ENCODE results near the gene ASB16.
"Not testable (repeated sequence)": the region's sequence is repeated elsewhere in the genome, so short reads cannot be mapped to it uniquely, and the experiment has no call there.

Gene ASB16

GRCh38 chr17:44147812-44148211 is 22.7 kb upstream of the ASB16 start:
- no peak for DNase-seq

GRCh38 chr17:44149066-44149465 is 21.4 kb upstream of the ASB16 start:
- DNase-seq: not testable (repeated sequence)

- DNase-seq: no peak
Measured at GRCh38 chr17:44149750-44150329, 20.7 kb upstream of the ASB16 start.

- no peak for DNase-seq
Measured at GRCh38 chr17:44152875-44153274, 17.6 kb upstream of the ASB16 start.

- DNase-seq: no peak
Measured at GRCh38 chr17:44155488-44155887, 15.0 kb upstream of the ASB16 start.

GRCh38 chr17:44159519-44160210 is 10.8 kb upstream of the ASB16 start:
- DNase-seq: peak; percentile 20 to 23

- no peak for DNase-seq
Measured at GRCh38 chr17:44164476-44164875, 6.0 kb upstream of the ASB16 start.

GRCh38 chr17:44167181-44167861 is 3.2 kb upstream of the ASB16 start:
- no peak for DNase-seq

- no peak for DNase-seq
Measured at GRCh38 chr17:44170135-44170498, 387 bp upstream of the ASB16 start.

GRCh38 chr17:44171931-44172455 is 1.5 kb downstream of the ASB16 start:
- no peak for DNase-seq

GRCh38 chr17:44174427-44174826 is 3.9 kb downstream of the ASB16 start:
- DNase-seq: no peak

- DNase-seq: no peak
Measured at GRCh38 chr17:44176257-44176656, 5.8 kb downstream of the ASB16 start.

GRCh38 chr17:44176671-44177501 is 6.4 kb downstream of the ASB16 start:
- DNase-seq: no peak

- DNase-seq: no peak
Measured at GRCh38 chr17:44177640-44178039, 7.1 kb downstream of the ASB16 start.

GRCh38 chr17:44178133-44178532 is 7.6 kb downstream of the ASB16 start:
- DNase-seq: no peak

- DNase-seq: no peak
Measured at GRCh38 chr17:44183024-44183423, 12.5 kb downstream of the ASB16 start.

- no peak for DNase-seq
Measured at GRCh38 chr17:44184212-44184810, 13.8 kb downstream of the ASB16 start.

GRCh38 chr17:44186307-44187130 is 16.0 kb downstream of the ASB16 start, which contains the start of gene TMUB2:
Gene TMUB2, plus strand, starts transcription at chr17:44186972. Its CDS starts 737 bp downstream, at chr17:44187709.
- DNase-seq: peak; percentile 100

GRCh38 chr17:44187131-44187899 is 16.8 kb downstream of the ASB16 start:
- no peak for DNase-seq

GRCh38 chr17:44188576-44189403 is 18.3 kb downstream of the ASB16 start:
- no peak for DNase-seq

Measured in activated CD4-positive, alpha-beta T cell treated with anti-CD3 and anti-CD28 coated beads for 4 hours (primary cell).